Mucosa of descending colon (tissue), 3 donors: Measurements from ENCODE around the gene TRIM17. TPM values are rescaled to one million over a fixed set of nuclear protein-coding genes. Genes with fewer than 3 reads are reported as not detected.
A peak's percentile ranks its signal among the peaks of the same experiment; 100 is the strongest.

Experiments
- ATAC-seq: fragments of 200-7000 bp; cut with Tn5 transposase; one replicate; pipeline ENCODE4 v1.9.1; 2020; ENCODE audit warnings: mild to moderate bottlenecking, moderate library complexity
- DNase-seq, 3 donors: peaks; one replicate each; pipeline ENCODE4 v3.0.0-alpha.2; 2020
- H3K36me3 ChIP-seq: fragments of 200-600 bp; one replicate; pipeline ENCODE4 v1.8.0; 2021; ENCODE audit warnings: low read depth, mild to moderate bottlenecking
- H3K4me1 ChIP-seq: fragments of 200-600 bp; one replicate; pipeline ENCODE4 v1.8.0; 2021; ENCODE audit warnings: low read depth, mild to moderate bottlenecking
- H3K4me3 ChIP-seq: fragments of 200-600 bp; one replicate; pipeline ENCODE4 v1.8.0; 2021; ENCODE audit warnings: mild to moderate bottlenecking
- H3K9me3 ChIP-seq: fragments of 200-600 bp; one replicate; pipeline ENCODE4 v1.8.0; 2021; ENCODE audit warnings: mild to moderate bottlenecking
- CTCF ChIP-seq: fragments of 200-600 bp; IDR thresholded peaks from one replicate; pipeline ENCODE4 v1.8.0; 2022; ENCODE audit warnings: antibody characterized with exemption, mild to moderate bottlenecking
- intact Hi-C, 2 donors: fragments of 100-400 bp; cut with DNase I in 1 of 2; cut with micrococcal nuclease in 1 of 2; formaldehyde crosslinking; loops; one replicate each; pipeline versions ENCODE4 v1.11.0 to v1.11.1; 2022; cut with DNase I, micrococcal nuclease
- total RNA-seq, 3 donors: library from RNA; stranded (reverse); fragmentation: NEBNext Ultra II Directional in 2 of 3; extraction: Animal tissue kit (Norgen Biotek cat#: 25700) in 2 of 3; gene quantifications; one replicate each; pipeline versions ENCODE4 v1.2.1 to v1.2.4, GENCODE V29; 2021 to 2023
- donor health status: DM: no; HTN: no; CAD: no; lungs with moderate emphysema.
- donor health status: DM: no; HTN: no; CAD: no.
- donor health status: DM: no; HTN: yes; CAD: no.

Gene TRIM17
- total RNA-seq, 3 donors from 2014 or later = 0.39 to 0.76 TPM; not detected in 1

GRCh38 chr1:228367798-228368791 is 48.6 kb downstream of the TRIM17 start:
- TF ChIP-seq CTCF = no peak
- H3K9me3 ChIP-seq = no peaks in the 10 kb centered on the region
- no peaks in the 10 kb centered on the region for H3K36me3 ChIP-seq
- peaks cover 4% of the 10 kb centered on the region for H3K4me1 ChIP-seq
- intact Hi-C loops = no loop called here
- ATAC-seq (peak; percentile 4), DNase-seq (peak in 2 of 3 donors; percentile 28 to 52)
- H3K4me3 ChIP-seq = no peak overlapping the region

GRCh38 chr1:228366866-228367741 is 49.6 kb downstream of the TRIM17 start:
- ATAC-seq (no peak), DNase-seq (peak in 2 of 3 donors; percentile 20 to 41)
- Histone ChIP-seq H3K4me3 (no peak overlapping the region), H3K9me3 (no peaks in the 10 kb centered on the region), H3K36me3 (no peaks in the 10 kb centered on the region), H3K4me1 (peaks cover under 1% of the 10 kb centered on the region)
- TF ChIP-seq CTCF = no peak
- intact Hi-C loops = no loop called here

GRCh38 chr1:228366062-228366865 is 50.4 kb downstream of the TRIM17 start:
- DNase-seq (no peak), ATAC-seq (no peak)
- H3K36me3 ChIP-seq = no peaks in the 10 kb centered on the region
- no peak overlapping the region for H3K4me3 ChIP-seq
- no peaks in the 10 kb centered on the region for H3K4me1 ChIP-seq
- intact Hi-C loops = no loop called here
- no peaks in the 10 kb centered on the region for H3K9me3 ChIP-seq
- no peak for TF ChIP-seq CTCF

- Histone ChIP-seq H3K36me3 (no peaks in the 10 kb centered on the region), H3K4me1 (no peaks in the 10 kb centered on the region), H3K9me3 (no peaks in the 10 kb centered on the region), H3K4me3 (no peak overlapping the region)
- ATAC-seq = no peak
- intact Hi-C loops = no loop called here
- no peak for TF ChIP-seq CTCF
- peak in 1 of 3 donors; percentile 34 for DNase-seq
Measured at GRCh38 chr1:228365271-228366061, 51.2 kb downstream of the TRIM17 start.
